NOMO-1 treated with dmso at 0.1 percent for 144 hours (cell line): ENCODE data around the gene TMEM30A.

Experiments
- DNase-seq: peaks from one replicate; lab custom pipeline; 2025; ENCODE audit not compliant: unreplicated experiment; lab: John Stamatoyannopoulos, UW

Gene TMEM30A

GRCh38 chr6:75292555-75292954 is 8.0 kb upstream of the TMEM30A start:
- no peak for DNase-seq

- DNase-seq, result no peak
Observed at GRCh38 chr6:75291744-75292143, 7.2 kb upstream of the TMEM30A start.

- DNase-seq, result no peak
Observed at GRCh38 chr6:75291331-75291730, 6.7 kb upstream of the TMEM30A start.

- DNase-seq, result no peak
Observed at GRCh38 chr6:75290136-75290945, 5.7 kb upstream of the TMEM30A start.

GRCh38 chr6:75288023-75288422 is 3.4 kb upstream of the TMEM30A start:
- no peak for DNase-seq

- no peak for DNase-seq
Observed at GRCh38 chr6:75287424-75287823, 2.8 kb upstream of the TMEM30A start.

GRCh38 chr6:75286955-75287354 is 2.4 kb upstream of the TMEM30A start:
- no peak for DNase-seq

GRCh38 chr6:75285283-75285639 is 669 bp upstream of the TMEM30A start:
- no peak for DNase-seq

GRCh38 chr6:75283907-75284631 is 523 bp downstream of the TMEM30A start:
- no peak for DNase-seq

GRCh38 chr6:75282706-75283105 is 1.9 kb downstream of the TMEM30A start:
- DNase-seq, result no peak

GRCh38 chr6:75281653-75282052 is 2.9 kb downstream of the TMEM30A start:
- DNase-seq, result no peak

- no peak for DNase-seq
Observed at GRCh38 chr6:75280131-75280855, 4.3 kb downstream of the TMEM30A start.

- DNase-seq, result no peak
Observed at GRCh38 chr6:75279418-75279817, 5.2 kb downstream of the TMEM30A start.

GRCh38 chr6:75278474-75279077 is 6.0 kb downstream of the TMEM30A start:
- DNase-seq, result no peak

GRCh38 chr6:75275067-75275466 is 9.5 kb downstream of the TMEM30A start:
- DNase-seq, result no peak

- DNase-seq, result peak; percentile 32
Observed at GRCh38 chr6:75273009-75273408, 11.6 kb downstream of the TMEM30A start.

- peak; percentile 30 for DNase-seq
Observed at GRCh38 chr6:75272145-75272840, 12.3 kb downstream of the TMEM30A start.

GRCh38 chr6:75268988-75269354 is 15.6 kb downstream of the TMEM30A start:
- no peak for DNase-seq

- no peak for DNase-seq
Observed at GRCh38 chr6:75268121-75268987, 16.2 kb downstream of the TMEM30A start.

- DNase-seq, result no peak
Observed at GRCh38 chr6:75267461-75267860, 17.1 kb downstream of the TMEM30A start.
